SJCRH30 (cell line): Measurements from ENCODE around the gene CD59. TPM values are rescaled to one million over a fixed set of nuclear protein-coding genes. Genes with fewer than 3 reads are reported as not detected.
"Not testable (repeated sequence)": the region's sequence is repeated elsewhere in the genome, so short reads cannot be mapped to it uniquely, and the experiment has no call there.

Source experiments
- DNase-seq, 2 experiments: peaks; one replicate each; pipeline ENCODE4 v3.0.0-alpha.2; 2015 to 2020
- H3K27ac ChIP-seq: fragments of 250-450 bp; sonication (Bioruptor Pico); 2 replicates; pipeline ENCODE4 v1.5.1; 2020; ENCODE audit warnings: mild to moderate bottlenecking, moderate library complexity
- H3K27me3 ChIP-seq: fragments of 250-450 bp; sonication (Bioruptor Pico); 2 replicates; pipeline ENCODE4 v1.5.1; 2020; ENCODE audit warnings: mild to moderate bottlenecking, moderate library complexity
- H3K36me3 ChIP-seq: fragments of 250-450 bp; sonication (Bioruptor Pico); 2 replicates; pipeline ENCODE4 v1.5.1; 2020; ENCODE audit warnings: mild to moderate bottlenecking, moderate library complexity
- H3K4me1 ChIP-seq: fragments of 250-450 bp; sonication (Bioruptor Pico); 2 replicates; pipeline ENCODE4 v1.5.1; 2020; ENCODE audit warnings: mild to moderate bottlenecking, moderate library complexity
- H3K4me3 ChIP-seq: fragments of 250-450 bp; sonication (Bioruptor Pico); 2 replicates; pipeline ENCODE4 v1.5.1; 2020; ENCODE audit warnings: mild to moderate bottlenecking, moderate library complexity
- H3K9me3 ChIP-seq: fragments of 250-450 bp; sonication (Bioruptor Pico); replicated peaks from 2 replicates; pipeline ENCODE4 v1.5.1; 2020; ENCODE audit warnings: mild to moderate bottlenecking, moderate library complexity
- total RNA-seq: library from RNA; depleted of rRNA; stranded (reverse); fragments of >200 nt; shearing (Covaris generic); gene quantifications from 2 replicates; pipeline ENCODE4 v1.2.3, GENCODE V29; 2014

Gene CD59
- total RNA-seq, 1 experiment from 2014 or later = 97.3 TPM

DNA sequence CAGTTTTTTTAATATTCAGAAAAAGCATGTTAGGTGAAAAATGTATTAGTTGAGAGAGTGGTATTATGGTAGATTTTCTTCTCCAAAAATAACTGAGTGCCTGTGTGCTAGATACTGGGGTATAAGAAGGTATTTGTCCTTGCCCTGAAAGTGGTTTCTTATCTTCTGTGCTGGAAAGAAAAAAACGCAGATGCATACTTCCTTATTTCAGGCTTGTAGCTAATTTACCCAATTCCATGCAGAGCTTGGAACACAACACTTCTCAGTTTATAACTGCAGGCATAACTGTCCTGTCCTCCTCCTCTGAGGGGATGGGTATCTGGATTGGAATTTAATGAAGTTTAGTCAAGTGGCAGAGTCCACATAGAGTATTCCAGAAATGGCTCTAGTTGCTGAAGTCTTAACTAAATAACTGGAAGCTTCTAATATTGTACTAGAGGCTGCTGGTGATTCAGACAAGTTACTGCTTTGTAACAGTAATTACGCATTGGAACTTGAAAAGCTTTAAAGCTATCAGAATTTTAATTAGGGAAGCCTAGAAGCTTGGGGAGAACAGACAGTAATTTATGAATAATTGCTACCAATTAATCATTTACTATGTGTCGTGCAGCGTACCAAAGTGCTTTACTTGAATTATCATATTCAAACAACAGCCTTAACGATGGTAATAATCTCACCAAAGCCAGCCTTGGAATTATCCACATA, 22.9 kb downstream of the CD59 start:
- DNase-seq = no peak
- Histone ChIP-seq H3K36me3 (peaks cover 14% of the 10 kb centered on the region; the same call in 1 of the 2 replicates), H3K4me1 (peaks cover 16% of the 10 kb centered on the region), H3K27me3 (no peaks in the 10 kb centered on the region), H3K27ac (no peak overlapping the region), H3K9me3 (no peaks in the 10 kb centered on the region), H3K4me3 (no peak overlapping the region)

GRCh38 chr11:33712436-33712835, 23.8 kb downstream of the CD59 start:
- H3K4me3 ChIP-seq = no peak overlapping the region
- no peak overlapping the region for H3K27ac ChIP-seq
- DNase-seq = no peak
- H3K27me3 ChIP-seq = no peaks in the 10 kb centered on the region
- H3K4me1 ChIP-seq = peaks cover 14% of the 10 kb centered on the region
- peaks cover 14% of the 10 kb centered on the region; the same call in 1 of the 2 replicates for H3K36me3 ChIP-seq
- no peaks in the 10 kb centered on the region for H3K9me3 ChIP-seq

GRCh38 chr11:33709466-33709865, 26.8 kb downstream of the CD59 start:
- no peaks in the 10 kb centered on the region for H3K27me3 ChIP-seq
- no peaks in the 10 kb centered on the region for H3K9me3 ChIP-seq
- H3K4me3 ChIP-seq = no peak overlapping the region
- peaks cover 9% of the 10 kb centered on the region for H3K4me1 ChIP-seq
- no peak overlapping the region for H3K27ac ChIP-seq
- peaks cover 8% of the 10 kb centered on the region; the same call in 1 of the 2 replicates for H3K36me3 ChIP-seq
- peak; percentile 74 to 86 for DNase-seq

DNA sequence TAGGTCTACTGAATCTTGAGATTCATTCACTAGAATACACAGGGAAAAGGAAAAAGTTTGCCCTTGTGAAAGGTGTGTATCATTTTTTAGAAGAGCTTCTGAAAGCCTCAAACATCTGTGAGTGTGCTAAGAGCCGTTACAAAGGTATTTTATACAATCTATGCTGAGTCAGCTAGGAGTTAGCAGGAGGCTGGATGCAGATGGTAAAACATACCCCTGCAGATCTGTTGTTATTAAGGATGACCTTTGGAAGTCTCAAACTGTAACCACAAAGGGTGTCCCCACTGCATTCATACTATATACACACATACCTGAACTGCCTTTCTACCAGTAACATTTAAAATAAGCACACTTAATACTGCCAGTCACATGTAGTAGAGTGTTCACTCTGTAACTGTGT, 27.2 kb downstream of the CD59 start:
- no peak for DNase-seq
- Histone ChIP-seq H3K27me3 (no peaks in the 10 kb centered on the region), H3K36me3 (peaks cover 6% of the 10 kb centered on the region; the same call in 1 of the 2 replicates), H3K4me3 (no peak overlapping the region), H3K4me1 (peaks cover 9% of the 10 kb centered on the region), H3K27ac (no peak overlapping the region), H3K9me3 (no peaks in the 10 kb centered on the region)

- H3K27me3 ChIP-seq, H3K27ac ChIP-seq, H3K4me3 ChIP-seq, H3K36me3 ChIP-seq, DNase-seq, H3K9me3 ChIP-seq: not testable (repeated sequence)
- peaks cover 11% of the 10 kb centered on the region for H3K4me1 ChIP-seq
Observed at GRCh38 chr11:33707831-33708230, 28.4 kb downstream of the CD59 start.

DNA sequence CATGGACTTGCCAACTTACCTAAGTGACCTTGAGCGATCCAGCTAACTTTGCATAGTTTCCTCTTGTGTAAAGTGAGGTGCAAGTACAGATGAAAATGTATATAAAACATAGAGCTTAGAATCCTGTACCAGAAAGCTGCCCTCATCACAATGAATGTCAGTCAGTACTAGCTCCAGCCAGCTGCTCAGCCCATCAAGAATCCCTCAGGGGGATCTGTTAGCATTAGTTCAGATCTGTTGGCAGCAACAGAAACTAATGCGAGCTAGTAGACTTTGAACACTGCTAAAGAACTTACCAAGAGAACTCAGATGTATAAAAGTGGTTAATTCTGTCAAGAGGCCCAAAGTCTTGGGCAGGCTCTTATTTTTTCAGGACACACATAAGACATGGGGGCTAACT, 29.3 kb downstream of the CD59 start:
- Histone ChIP-seq H3K27me3 (no peaks in the 10 kb centered on the region), H3K27ac (no peak overlapping the region), H3K36me3 (peaks cover 6% of the 10 kb centered on the region; the same call in 1 of the 2 replicates), H3K9me3 (no peaks in the 10 kb centered on the region), H3K4me1 (peaks cover 20% of the 10 kb centered on the region), H3K4me3 (no peak overlapping the region)
- no peak for DNase-seq

GRCh38 chr11:33706546-33706945, 29.7 kb downstream of the CD59 start:
- Histone ChIP-seq H3K27me3 (no peaks in the 10 kb centered on the region), H3K4me1 (peaks cover 22% of the 10 kb centered on the region), H3K4me3 (no peak overlapping the region), H3K27ac (no peak overlapping the region), H3K9me3 (no peaks in the 10 kb centered on the region), H3K36me3 (peaks cover 5% of the 10 kb centered on the region; the same call in 1 of the 2 replicates)
- no peak for DNase-seq

DNA sequence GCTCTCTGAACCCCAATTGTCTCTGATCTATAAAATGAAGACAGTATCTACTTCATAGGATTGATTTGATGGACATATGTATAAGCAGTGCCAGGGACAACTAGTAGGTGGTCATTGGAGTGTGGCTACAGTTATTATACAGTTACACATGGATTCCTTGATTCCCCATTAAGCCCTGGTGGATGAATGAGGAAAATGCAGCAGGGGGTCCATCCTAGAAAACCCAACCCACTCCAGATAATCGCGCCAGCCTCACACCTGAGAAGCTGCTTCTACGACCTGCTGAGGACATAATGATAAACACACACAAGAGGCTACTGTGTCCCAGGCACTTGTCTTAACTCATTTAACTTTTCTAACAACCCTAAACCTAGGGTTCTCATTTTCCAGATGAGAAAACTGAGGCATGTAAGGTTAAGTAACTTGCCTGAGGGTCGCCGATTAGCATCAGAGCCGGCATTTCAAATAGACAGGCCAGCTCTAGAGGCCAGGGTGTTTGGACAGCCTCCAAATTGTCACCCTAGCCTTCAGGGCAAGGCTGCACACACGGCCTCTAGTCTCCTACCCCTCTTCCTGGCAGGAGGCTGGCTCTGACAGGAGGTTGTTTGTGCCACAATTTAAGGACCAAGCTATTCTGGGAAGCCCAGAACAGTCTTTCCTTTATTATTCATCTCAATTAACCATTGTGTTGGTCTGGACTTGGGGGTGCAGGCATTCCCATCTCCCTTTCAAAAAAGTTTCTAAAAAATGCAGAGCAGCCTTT, 31.8 kb downstream of the CD59 start:
- peaks cover 27% of the 10 kb centered on the region for H3K4me1 ChIP-seq
- no peak overlapping the region for H3K4me3 ChIP-seq
- no peaks in the 10 kb centered on the region for H3K9me3 ChIP-seq
- H3K27me3 ChIP-seq = no peaks in the 10 kb centered on the region
- DNase-seq = no peak
- no peak overlapping the region for H3K27ac ChIP-seq
- no peaks in the 10 kb centered on the region for H3K36me3 ChIP-seq

- Histone ChIP-seq H3K27me3 (no peaks in the 10 kb centered on the region), H3K36me3 (no peaks in the 10 kb centered on the region), H3K9me3 (no peaks in the 10 kb centered on the region), H3K27ac (no peak overlapping the region), H3K4me1 (peaks cover 22% of the 10 kb centered on the region), H3K4me3 (no peak overlapping the region)
- DNase-seq = no peak
Observed at GRCh38 chr11:33703788-33704187, 32.4 kb downstream of the CD59 start.

DNA sequence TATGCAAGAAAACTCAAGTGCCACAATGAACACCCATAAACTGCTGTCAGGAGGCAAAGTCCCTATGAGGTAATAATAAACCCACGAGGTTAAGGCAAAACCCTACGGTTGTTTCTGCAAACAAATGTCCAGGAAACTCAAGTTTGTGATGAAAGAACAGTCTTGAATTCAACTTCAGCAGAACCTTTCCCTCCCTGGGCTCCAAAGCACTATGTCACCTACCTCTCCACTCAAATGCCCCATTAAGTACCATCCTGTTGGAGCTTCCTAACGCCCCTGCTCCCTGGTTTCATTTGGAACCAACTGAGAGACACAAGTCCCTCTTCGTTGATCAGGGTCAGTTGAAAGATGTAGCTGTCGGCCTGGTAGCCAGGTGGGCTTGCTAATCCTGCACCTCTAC, 33.0 kb downstream of the CD59 start:
- Histone ChIP-seq H3K27me3 (no peaks in the 10 kb centered on the region), H3K4me1 (peaks cover 19% of the 10 kb centered on the region)
- DNase-seq = no peak

DNA sequence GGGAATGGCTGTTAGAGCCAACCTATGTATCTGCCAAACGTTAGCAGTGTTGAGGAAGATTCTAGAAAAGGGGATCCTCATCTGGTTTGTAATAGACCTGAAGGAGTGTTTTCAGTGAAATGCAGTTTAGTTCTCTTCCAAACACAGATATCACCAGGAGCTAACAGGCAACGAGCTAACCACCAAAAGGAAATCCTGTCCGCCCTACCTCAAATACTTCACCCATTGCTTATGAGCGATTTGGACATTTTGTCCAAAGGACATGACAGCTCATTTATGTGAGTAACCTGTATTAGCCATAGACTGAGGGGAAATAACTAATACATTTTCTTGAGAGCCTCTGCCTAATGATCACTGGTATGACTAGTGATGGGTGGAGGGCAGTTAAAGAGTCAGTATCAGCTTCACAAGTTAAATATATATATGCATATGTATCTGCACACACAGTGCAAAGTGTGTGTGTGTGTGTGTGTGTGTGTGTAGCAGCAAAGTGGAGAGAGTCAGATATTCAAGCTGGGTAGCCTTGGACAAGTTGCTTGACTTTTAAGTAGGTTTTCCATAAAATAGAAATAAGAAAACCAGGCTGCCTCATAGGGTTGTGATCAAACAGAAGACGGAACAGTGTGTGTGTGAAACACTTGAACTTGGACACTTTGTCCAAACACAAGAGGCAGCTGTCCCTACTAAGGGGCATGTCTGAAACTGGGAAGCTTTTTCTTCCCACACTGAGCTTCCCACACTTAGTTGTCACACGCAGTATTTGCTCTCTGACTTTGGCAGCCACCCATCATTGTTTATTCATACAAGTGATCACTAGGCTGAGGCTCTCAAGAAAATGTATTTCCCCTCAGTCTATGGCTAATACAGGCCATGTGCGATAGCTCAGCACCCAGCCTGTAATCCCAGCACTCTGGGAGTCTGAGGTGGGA, 34.7 kb downstream of the CD59 start:
- Histone ChIP-seq H3K36me3 (no peaks in the 10 kb centered on the region), H3K4me1 (peaks cover 19% of the 10 kb centered on the region), H3K27ac (peak overlapping the region; percentile 64), H3K4me3 (peak overlapping the region; percentile 63), H3K27me3 (no peaks in the 10 kb centered on the region), H3K9me3 (no peaks in the 10 kb centered on the region)
- DNase-seq = peak; percentile 50 to 77

More for the DNA sequence above, 33.0 kb downstream of the CD59 start:
- no peaks in the 10 kb centered on the region for H3K9me3 ChIP-seq
- no peak overlapping the region for H3K27ac ChIP-seq
- H3K4me3 ChIP-seq = no peak overlapping the region
- H3K36me3 ChIP-seq = no peaks in the 10 kb centered on the region

GRCh38 chr11:33700502-33701271, 35.5 kb downstream of the CD59 start, which contains the start of gene C11orf91:
TSS of gene C11orf91 (minus strand) at chr11:33700826. CDS start at chr11:33700740, 86 bp downstream.
- Histone ChIP-seq H3K27me3 (no peaks in the 10 kb centered on the region), H3K9me3 (no peaks in the 10 kb centered on the region), H3K4me1 (peaks cover 19% of the 10 kb centered on the region), H3K36me3 (no peaks in the 10 kb centered on the region), H3K4me3 (peak within 1 kb of the TSS; percentile 63), H3K27ac (peak within 1 kb of the TSS; percentile 64)
- DNase-seq = peak; percentile 97 to 98

- peak in 1 of 2 experiments; percentile 44 for DNase-seq
- peak overlapping the region; percentile 53; the same call in 1 of the 2 replicates for H3K27ac ChIP-seq
- H3K27me3 ChIP-seq = no peaks in the 10 kb centered on the region
- H3K36me3 ChIP-seq = no peaks in the 10 kb centered on the region
- H3K4me3 ChIP-seq = peak overlapping the region; percentile 63
- no peaks in the 10 kb centered on the region for H3K9me3 ChIP-seq
- H3K4me1 ChIP-seq = peaks cover 19% of the 10 kb centered on the region
Observed at GRCh38 chr11:33700063-33700501, 36.1 kb downstream of the CD59 start.
